Keratinocyte (primary cell): ENCODE data around the gene MYDGF. TPM values are rescaled to one million over a fixed set of nuclear protein-coding genes. Genes with fewer than 3 reads are reported as not detected.

Experiments used
- DNase-seq: peaks from one replicate; pipeline ENCODE4 v3.0.0-alpha.2; 2011; ENCODE audit warnings: low read depth, missing footprints, low spot score
- FAIRE-seq: peaks from 2 replicates; lab custom pipeline; 2011; peaks lifted over from hg19 to GRCh38; lab: Jason Lieb, UNC
- H2AFZ ChIP-seq: 2 replicates; pipeline ENCODE4 v1.6.0; 2012; ENCODE audit warnings: low read length, control low read depth, inconsistent platforms; ENCODE audit not compliant: control insufficient read depth
- H3K27ac ChIP-seq: 2 replicates; pipeline ENCODE4 v1.5.1; 2011; ENCODE audit warnings: low read length; ENCODE audit not compliant: control insufficient read depth, insufficient read depth
- H3K27me3 ChIP-seq: 3 replicates; pipeline ENCODE4 v1.6.0; 2011; ENCODE audit warnings: low read length; ENCODE audit not compliant: control insufficient read depth, insufficient read depth; ENCODE audit errors: extremely low read depth
- H3K36me3 ChIP-seq, 2 experiments: 2 replicates in 1 of 2; 3 replicates in 1 of 2; pipeline ENCODE4 v1.5.1; 2011; ENCODE audit warnings: low read length in 2 of 2, mild to moderate bottlenecking in 1 of 2; ENCODE audit not compliant: control insufficient read depth in 2 of 2, insufficient read depth in 2 of 2; ENCODE audit errors: extremely low read depth in 1 of 2
- H3K4me1 ChIP-seq: 3 replicates; pipeline ENCODE4 v1.5.1; 2011; ENCODE audit warnings: low read length; ENCODE audit not compliant: control insufficient read depth, insufficient read depth; ENCODE audit errors: extremely low read depth
- H3K4me2 ChIP-seq: 3 replicates; pipeline ENCODE4 v1.6.0; 2011; ENCODE audit warnings: low read depth, low read length; ENCODE audit not compliant: control insufficient read depth, insufficient read depth; ENCODE audit errors: extremely low read depth
- H3K4me3 ChIP-seq, 3 experiments: fragments of 200-600 bp in 1 of 3; sonication (generic) in 1 of 3; 2 replicates in 2 of 3; 3 replicates in 1 of 3; pipeline ENCODE4 v1.5.1; 2011 to 2016; ENCODE audit warnings: low read length in 3 of 3, mild to moderate bottlenecking in 3 of 3, control low read depth in 2 of 3, inconsistent platforms in 1 of 3, low read depth in 1 of 3, mixed read lengths in 1 of 3, mixed run types in 1 of 3, moderate library complexity in 1 of 3; ENCODE audit not compliant: control insufficient read depth in 2 of 3, insufficient read depth in 2 of 3; ENCODE audit errors: extremely low read depth in 1 of 3
- H3K79me2 ChIP-seq: 2 replicates; pipeline ENCODE4 v1.6.0; 2012; ENCODE audit warnings: low read length; ENCODE audit not compliant: control insufficient read depth, insufficient read depth
- H3K9ac ChIP-seq: 3 replicates; pipeline ENCODE4 v1.6.0; 2011; ENCODE audit warnings: low read length; ENCODE audit not compliant: control insufficient read depth, insufficient read depth; ENCODE audit errors: extremely low read depth
- H3K9me1 ChIP-seq: 3 replicates; pipeline ENCODE4 v1.6.0; 2011; ENCODE audit warnings: low read length; ENCODE audit not compliant: control insufficient read depth, insufficient read depth; ENCODE audit errors: extremely low read depth
- H3K9me3 ChIP-seq: 2 replicates; pipeline ENCODE4 v1.5.1; 2012; ENCODE audit warnings: low read depth, low read length; ENCODE audit not compliant: control insufficient read depth
- H4K20me1 ChIP-seq: 3 replicates; pipeline ENCODE4 v1.6.0; 2011; ENCODE audit warnings: low read length; ENCODE audit not compliant: control insufficient read depth, insufficient read depth; ENCODE audit errors: extremely low read depth
- EZH2 ChIP-seq: IDR thresholded peaks from one replicate; pipeline ENCODE4 v1.6.1; 2012; ENCODE audit warnings: inconsistent platforms, mild to moderate bottlenecking, low read length, moderate library complexity
- dilution Hi-C: fragments of 300-500 bp; cut with MboI; formaldehyde crosslinking; loops from one replicate; pipeline ENCODE4 v1.7.0; 2020; ENCODE audit warnings: low sequenced_read_pairs; ENCODE audit not compliant: extremely low pct_ligation_motif_present
- polyA plus RNA-seq, 5 experiments: library from polyadenylated mRNA; depleted of rRNA in 3 of 5; stranded (reverse) in 3 of 5; stranded (forward) in 1 of 5; unstranded in 1 of 5; fragments of >200 nt; gene quantifications; 1 replicate in 1 of 5; 2 replicates in 3 of 5; 3 replicates in 1 of 5; pipeline versions ENCODE4 v1.2.1 to v1.2.3, GENCODE V29; 2011 to 2012; ENCODE audit warnings: missing spikeins in 2 of 5, low read depth in 1 of 5, low replicate concordance in 1 of 5
- TF ChIP-seq, protein P1 (sequence below), 3 experiments: IDR thresholded peaks in 1 of 3; conservative IDR thresholded peaks in 1 of 3; optimal IDR thresholded peaks in 1 of 3; 2 replicates in 2 of 3; 3 replicates in 1 of 3; pipeline versions ENCODE3 to v1.5.1; 2011; ENCODE audit warnings: low read length in 3 of 3, mild to moderate bottlenecking in 3 of 3, moderate library complexity in 2 of 3, control low read depth in 1 of 3, inconsistent platforms in 1 of 3; ENCODE audit not compliant: insufficient read depth in 2 of 3; ENCODE audit errors: extremely low read depth in 1 of 3

MYDGF gene
- polyA plus RNA-seq, 1 donor (not counting 4 experiments of a cell fraction or from before 2014, with no cell fraction given), result 85.9 TPM

- Histone ChIP-seq H3K4me3 (no peak overlapping the region), H3K9ac (peak overlapping the region; percentile 63), H3K79me2 (peaks cover 10% of the 10 kb centered on the region), H3K9me1 (no peaks in the 10 kb centered on the region), H3K27ac (peak overlapping the region; percentile 86), H3K9me3 (no peaks in the 10 kb centered on the region), H3K27me3 (no peaks in the 10 kb centered on the region), H4K20me1 (no peaks in the 10 kb centered on the region), H3K36me3 (peaks cover 52 to 60% of the 10 kb centered on the region in 2 experiments), H3K4me2 (no peak overlapping the region), H3K4me1 (peaks cover 48% of the 10 kb centered on the region), H2AFZ (no peak overlapping the region)
- dilution Hi-C loops, result no loop called here
- no peak for FAIRE-seq
- DNase-seq, result no peak
- no peak for TF ChIP-seq EZH2
- TF ChIP-seq, protein P1, sequence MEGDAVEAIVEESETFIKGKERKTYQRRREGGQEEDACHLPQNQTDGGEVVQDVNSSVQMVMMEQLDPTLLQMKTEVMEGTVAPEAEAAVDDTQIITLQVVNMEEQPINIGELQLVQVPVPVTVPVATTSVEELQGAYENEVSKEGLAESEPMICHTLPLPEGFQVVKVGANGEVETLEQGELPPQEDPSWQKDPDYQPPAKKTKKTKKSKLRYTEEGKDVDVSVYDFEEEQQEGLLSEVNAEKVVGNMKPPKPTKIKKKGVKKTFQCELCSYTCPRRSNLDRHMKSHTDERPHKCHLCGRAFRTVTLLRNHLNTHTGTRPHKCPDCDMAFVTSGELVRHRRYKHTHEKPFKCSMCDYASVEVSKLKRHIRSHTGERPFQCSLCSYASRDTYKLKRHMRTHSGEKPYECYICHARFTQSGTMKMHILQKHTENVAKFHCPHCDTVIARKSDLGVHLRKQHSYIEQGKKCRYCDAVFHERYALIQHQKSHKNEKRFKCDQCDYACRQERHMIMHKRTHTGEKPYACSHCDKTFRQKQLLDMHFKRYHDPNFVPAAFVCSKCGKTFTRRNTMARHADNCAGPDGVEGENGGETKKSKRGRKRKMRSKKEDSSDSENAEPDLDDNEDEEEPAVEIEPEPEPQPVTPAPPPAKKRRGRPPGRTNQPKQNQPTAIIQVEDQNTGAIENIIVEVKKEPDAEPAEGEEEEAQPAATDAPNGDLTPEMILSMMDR (optimal IDR thresholded peaks at IDR 0.05 in 1 of 3, IDR thresholded peaks at IDR 0.05 in 1 of 3, conservative IDR thresholded peaks at IDR 0.05 in 1 of 3; ENCODE audit: extremely low read depth in 1 of 3, insufficient read depth in 2 of 3, low read length in 3 of 3), result no peak
Observed at GRCh38 chr19:4693078-4693350, 22.9 kb upstream of the MYDGF start.

GRCh38 chr19:4692251-4693077 lies 22.3 kb upstream of the MYDGF start:
- Histone ChIP-seq H2AFZ (no peak overlapping the region), H3K27me3 (no peaks in the 10 kb centered on the region), H3K9ac (no peak overlapping the region), H3K79me2 (peaks cover 10% of the 10 kb centered on the region), H3K27ac (peak overlapping the region; percentile 86), H3K4me1 (peaks cover 42% of the 10 kb centered on the region), H3K36me3 (peaks cover 53 to 62% of the 10 kb centered on the region in 2 experiments), H3K9me3 (no peaks in the 10 kb centered on the region), H4K20me1 (no peaks in the 10 kb centered on the region), H3K9me1 (no peaks in the 10 kb centered on the region), H3K4me2 (no peak overlapping the region), H3K4me3 (no peak overlapping the region)
- dilution Hi-C loops, result no loop called here
- TF ChIP-seq, protein P1 (optimal IDR thresholded peaks at IDR 0.05 in 1 of 3, IDR thresholded peaks at IDR 0.05 in 1 of 3, conservative IDR thresholded peaks at IDR 0.05 in 1 of 3; ENCODE audit: extremely low read depth in 1 of 3, insufficient read depth in 2 of 3, low read length in 3 of 3), result no peak
- no peak for TF ChIP-seq EZH2
- FAIRE-seq (no peak), DNase-seq (no peak)
